Neural cell (in vitro differentiated cells): Measurements from ENCODE around the gene CIDEA. TPM values are rescaled to one million over a fixed set of nuclear protein-coding genes. Genes with fewer than 3 reads are reported as not detected.

ENCODE experiments used
- H2AFZ ChIP-seq: fragments of 200-600, 300-800 bp; sonication (generic), shearing (Covaris generic); 2 replicates; pipeline ENCODE4 v1.6.0; 2014; ENCODE audit warnings: low read depth, mild to moderate bottlenecking, antibody characterized with exemption, low read length, moderate library complexity
- H3F3A ChIP-seq: fragments of 200-600 bp; shearing (Covaris generic); 2 replicates; pipeline ENCODE4 v1.6.1; 2016; ENCODE audit warnings: mild to moderate bottlenecking, moderate library complexity, mixed read lengths, antibody characterized with exemption, low read length; ENCODE audit not compliant: insufficient read depth, poor library complexity, severe bottlenecking
- H3K27ac ChIP-seq: fragments of 200-600, 300-800 bp; sonication (generic), shearing (Covaris generic); 2 replicates; pipeline ENCODE4 v1.5.1; 2014; ENCODE audit warnings: mild to moderate bottlenecking, low read length, moderate library complexity
- H3K27me3 ChIP-seq: fragments of 300-800, 200-600 bp; sonication (generic), shearing (Covaris generic); 2 replicates; pipeline ENCODE4 v1.6.0; 2014; ENCODE audit warnings: mild to moderate bottlenecking, low read depth, low read length, moderate library complexity; ENCODE audit not compliant: insufficient read depth
- H3K36me3 ChIP-seq: fragments of 300-800, 200-600 bp; sonication (generic), shearing (Covaris generic); 2 replicates; pipeline ENCODE4 v1.5.1; 2014; ENCODE audit warnings: mild to moderate bottlenecking, antibody characterized with exemption, low read length, moderate library complexity; ENCODE audit not compliant: insufficient read depth
- H3K4me2 ChIP-seq: fragments of 300-800, 200-600 bp; sonication (generic), shearing (Covaris generic); 2 replicates; pipeline ENCODE4 v1.6.0; 2014; ENCODE audit warnings: mild to moderate bottlenecking, low read length
- H3K4me3 ChIP-seq: fragments of 300-800, 200-600 bp; sonication (generic), shearing (Covaris generic); 2 replicates; pipeline ENCODE4 v1.5.1; 2014; ENCODE audit warnings: mild to moderate bottlenecking, low read length, moderate library complexity
- H3K79me2 ChIP-seq: fragments of 200-600 bp; shearing (Covaris generic); replicated peaks from 2 replicates; pipeline ENCODE4 v1.6.0; 2014; ENCODE audit warnings: mild to moderate bottlenecking, low read length, moderate library complexity; ENCODE audit not compliant: insufficient read depth
- H3K9ac ChIP-seq: fragments of 300-800, 200-600 bp; sonication (generic), shearing (Covaris generic); 2 replicates; pipeline ENCODE4 v1.6.1; 2016; ENCODE audit warnings: mild to moderate bottlenecking, low read length, mixed read lengths
- H3K9me2 ChIP-seq: fragments of 200-600 bp; shearing (Covaris generic); 2 replicates; pipeline ENCODE4 v1.6.1; 2016; ENCODE audit warnings: mild to moderate bottlenecking, low read length, mixed read lengths; ENCODE audit not compliant: insufficient read depth
- H3K9me3 ChIP-seq: fragments of 200-600, 300-800 bp; sonication (generic), shearing (Covaris generic); 2 replicates; pipeline ENCODE4 v1.6.1; 2016; ENCODE audit warnings: mild to moderate bottlenecking, mixed run types, low read length, moderate library complexity, mixed read lengths
- H4K20me1 ChIP-seq: fragments of 200-600 bp; shearing (Covaris generic); 2 replicates; pipeline ENCODE4 v1.6.1; 2016; ENCODE audit warnings: mild to moderate bottlenecking, mixed run types; ENCODE audit not compliant: insufficient read depth
- CTCF ChIP-seq: fragments of 450-650 bp; IDR thresholded peaks from 2 replicates; pipeline ENCODE4 v1.5.1; 2014; ENCODE audit warnings: antibody characterized with exemption, mild to moderate bottlenecking, moderate library complexity; ENCODE audit not compliant: poor library complexity, severe bottlenecking
- EP300 ChIP-seq: fragments of 450-650 bp; conservative IDR thresholded peaks from 2 replicates; pipeline ENCODE4 v1.6.1; 2014; ENCODE audit warnings: antibody characterized with exemption, mild to moderate bottlenecking, moderate library complexity; ENCODE audit not compliant: poor library complexity, severe bottlenecking
- EZH2 ChIP-seq: fragments of 200-600, 300-800 bp; shearing (Covaris generic), sonication (generic); IDR thresholded peaks from 2 replicates; pipeline ENCODE4 v1.6.1; 2014; ENCODE audit warnings: antibody characterized with exemption, low read length, borderline replicate concordance, mild to moderate bottlenecking; ENCODE audit not compliant: insufficient read depth, poor library complexity, severe bottlenecking
- MXI1 ChIP-seq: fragments of 450-650 bp; conservative IDR thresholded peaks from 2 replicates; pipeline ENCODE4 v1.6.1; 2014; ENCODE audit warnings: antibody characterized with exemption, mild to moderate bottlenecking; ENCODE audit not compliant: poor library complexity, severe bottlenecking
- POLR2AphosphoS5 ChIP-seq: IDR thresholded peaks from 2 replicates; pipeline ENCODE4 v1.6.1; 2012
- RAD21 ChIP-seq: fragments of 450-650 bp; conservative IDR thresholded peaks from 2 replicates; pipeline ENCODE4 v1.6.1; 2014; ENCODE audit warnings: antibody characterized with exemption, mild to moderate bottlenecking, moderate library complexity
- REST ChIP-seq: IDR thresholded peaks from 2 replicates; pipeline ENCODE4 v1.6.1; 2012; ENCODE audit warnings: borderline replicate concordance
- SMC3 ChIP-seq: fragments of 450-650 bp; conservative IDR thresholded peaks from 2 replicates; pipeline ENCODE4 v1.6.1; 2014; ENCODE audit warnings: antibody characterized with exemption, mild to moderate bottlenecking, moderate library complexity; ENCODE audit not compliant: poor library complexity
- TAF1 ChIP-seq: IDR thresholded peaks from 2 replicates; pipeline ENCODE4 v1.6.1; 2012; ENCODE audit warnings: low read depth
- polyA plus RNA-seq: library from polyadenylated mRNA; depleted of rRNA; stranded (reverse); fragments of >200 nt; gene quantifications from 2 replicates; pipeline ENCODE4 v1.2.3, GENCODE V29; 2014

Gene CIDEA
- polyA plus RNA-seq, 1 donor from 2014 or later: not detected

- H3K4me2 ChIP-seq: no peak overlapping the region
- no peak overlapping the region for H3K4me3 ChIP-seq
- no peaks in the 10 kb centered on the region for H3K27me3 ChIP-seq
- no peaks in the 10 kb centered on the region for H3F3A ChIP-seq
- H3K79me2 ChIP-seq: no peaks in the 10 kb centered on the region
- H3K27ac ChIP-seq: no peak overlapping the region
- H3K36me3 ChIP-seq: no peaks in the 10 kb centered on the region
- TF ChIP-seq POLR2AphosphoS5: no peak
- TF ChIP-seq MXI1: no peak
- no peak for TF ChIP-seq REST
- TF ChIP-seq TAF1: no peak
- no peak for TF ChIP-seq SMC3
- TF ChIP-seq EP300: no peak
- no peak for TF ChIP-seq RAD21
- no peak for TF ChIP-seq EZH2
- TF ChIP-seq CTCF: no peak
- H3K9me2 ChIP-seq: no peaks in the 10 kb centered on the region
- H3K9me3 ChIP-seq: no peaks in the 10 kb centered on the region
- no peaks in the 10 kb centered on the region for H4K20me1 ChIP-seq
- no peak overlapping the region for H3K9ac ChIP-seq
- no peak overlapping the region for H2AFZ ChIP-seq
Observed at GRCh38 chr18:12321333-12321732, 67.2 kb downstream of the CIDEA start.

- Histone ChIP-seq H3K4me2 (no peak overlapping the region), H3K4me3 (no peak overlapping the region), H3K79me2 (no peaks in the 10 kb centered on the region), H4K20me1 (no peaks in the 10 kb centered on the region), H3K27me3 (no peaks in the 10 kb centered on the region), H3K9ac (no peak overlapping the region), H3K9me2 (no peaks in the 10 kb centered on the region), H3F3A (no peaks in the 10 kb centered on the region), H3K36me3 (no peaks in the 10 kb centered on the region), H3K9me3 (no peaks in the 10 kb centered on the region), H2AFZ (no peak overlapping the region), H3K27ac (no peak overlapping the region)
- TF ChIP-seq EZH2 (no peak), MXI1 (no peak), POLR2AphosphoS5 (no peak), REST (no peak), TAF1 (no peak), RAD21 (no peak), EP300 (no peak), SMC3 (no peak), CTCF (no peak)
Observed at GRCh38 chr18:12324991-12325725, 71.0 kb downstream of the CIDEA start.
